Measurements from ENCODE around the gene CAMK2D. TPM values are rescaled to one million over a fixed set of nuclear protein-coding genes. Genes with fewer than 3 reads are reported as not detected.

Gene CAMK2D
- total RNA-seq, 2 donors from 2014 or later = 85.0 to 92.9 TPM

- peaks cover 17 to 33% of the 10 kb centered on the region in 2 donors for H3K36me3 Mint-ChIP-seq (ENCODE audit: insufficient read depth in 2 of 2)
- ATAC-seq (replicated peaks in 1 of 2) (no peak), DNase-seq (no peak)
- no peak overlapping the region for H3K4me3 Mint-ChIP-seq
- peaks cover 2 to 3% of the 10 kb centered on the region in 2 donors for H3K9me3 Mint-ChIP-seq
- H3K27me3 Mint-ChIP-seq (ENCODE audit: low read depth) = no peaks in the 10 kb centered on the region
- peaks cover 74% of the 10 kb centered on the region for H3K4me1 Mint-ChIP-seq (ENCODE audit: low read depth)
- no peak overlapping the region for H3K27ac Mint-ChIP-seq
Observed at GRCh38 chr4:113591982-113592381, 169.6 kb downstream of the CAMK2D start.

DNA sequence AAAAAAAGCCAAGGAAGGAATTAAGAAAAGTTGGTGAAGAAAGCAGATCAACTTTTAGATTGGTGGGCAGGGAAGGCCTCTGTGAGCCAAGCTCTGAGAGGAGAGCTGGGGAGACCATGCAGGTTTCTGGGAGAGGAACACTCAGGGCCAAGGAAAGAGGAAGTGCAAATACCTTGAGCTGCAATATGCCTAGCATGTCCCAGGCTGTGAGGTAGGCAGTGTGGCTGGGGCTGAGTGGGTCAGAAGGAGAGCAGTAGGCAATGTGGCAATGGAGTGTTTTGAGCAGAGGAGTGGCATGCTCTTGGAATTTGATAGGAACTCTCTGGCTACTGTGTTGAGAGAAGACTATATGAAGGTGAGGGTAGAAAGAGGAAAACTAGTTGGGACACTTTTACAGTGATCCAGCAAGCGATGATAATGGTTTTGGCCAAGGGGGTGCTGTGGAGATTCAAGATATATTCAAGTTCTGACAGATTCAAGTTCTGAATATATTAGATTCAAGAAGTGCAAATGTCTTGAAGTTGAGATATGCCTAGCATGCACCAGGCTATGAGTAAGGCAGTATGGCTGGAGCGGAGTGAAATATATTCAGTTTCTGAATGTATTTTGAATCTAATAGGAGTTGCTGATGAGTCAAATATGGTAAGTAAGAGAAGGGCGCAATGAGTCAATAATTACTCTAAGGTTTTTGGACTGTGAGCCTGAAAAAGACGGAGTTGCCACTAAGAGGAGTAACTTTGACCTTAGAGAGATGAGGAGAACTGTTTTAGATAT, 172.5 kb downstream of the CAMK2D start:
- Mint-ChIP-seq H3K9me3 (no peaks in the 10 kb centered on the region), H3K36me3 (ENCODE audit: insufficient read depth in 2 of 2) (peaks cover 9 to 26% of the 10 kb centered on the region in 2 donors), H3K27ac (peak overlapping the region; percentile 12), H3K4me1 (ENCODE audit: low read depth) (peaks cover 49% of the 10 kb centered on the region), H3K27me3 (ENCODE audit: low read depth) (no peaks in the 10 kb centered on the region), H3K4me3 (no peak overlapping the region)
- ATAC-seq (replicated peaks in 1 of 2) = peak; percentile 41 to 47
- DNase-seq = no peak

DNA sequence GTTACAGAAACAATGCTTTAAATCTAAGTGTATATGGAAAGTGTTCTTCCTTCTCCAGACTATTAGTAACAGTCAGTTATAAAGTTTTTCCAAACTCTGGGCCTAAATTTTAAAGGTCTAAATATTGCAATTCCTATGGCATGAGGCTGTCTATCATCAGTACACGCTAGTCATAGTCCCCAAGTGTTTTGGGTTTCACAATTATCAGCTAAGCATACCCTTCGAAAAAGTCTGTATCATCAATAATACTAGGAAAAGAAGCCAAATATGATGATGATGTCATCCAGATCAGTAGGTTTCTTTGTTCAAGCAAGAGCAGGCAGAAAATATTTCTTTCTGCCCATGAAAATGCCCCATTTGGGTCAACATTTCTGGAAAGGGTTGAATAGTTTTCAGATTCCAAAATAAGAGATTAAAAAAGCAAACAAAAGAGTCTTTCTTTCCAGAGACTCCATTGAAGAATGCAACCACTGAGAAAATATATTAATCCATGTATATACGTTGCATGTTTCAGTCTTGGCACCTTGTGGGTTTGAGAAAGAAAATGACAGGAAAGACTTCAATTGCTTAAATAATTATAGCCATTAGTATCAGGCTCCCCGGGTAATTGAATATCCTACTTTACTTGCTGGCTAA, 173.8 kb downstream of the CAMK2D start:
- H3K36me3 Mint-ChIP-seq (ENCODE audit: insufficient read depth in 2 of 2) = peaks cover 7 to 25% of the 10 kb centered on the region in 2 donors
- H3K4me3 Mint-ChIP-seq = no peak overlapping the region
- ATAC-seq (replicated peaks in 1 of 2) (no peak), DNase-seq (no peak)
- H3K27ac Mint-ChIP-seq = no peak overlapping the region
- H3K27me3 Mint-ChIP-seq (ENCODE audit: low read depth) = no peaks in the 10 kb centered on the region
- peaks cover 42% of the 10 kb centered on the region for H3K4me1 Mint-ChIP-seq (ENCODE audit: low read depth)
- H3K9me3 Mint-ChIP-seq = no peaks in the 10 kb centered on the region

DNA sequence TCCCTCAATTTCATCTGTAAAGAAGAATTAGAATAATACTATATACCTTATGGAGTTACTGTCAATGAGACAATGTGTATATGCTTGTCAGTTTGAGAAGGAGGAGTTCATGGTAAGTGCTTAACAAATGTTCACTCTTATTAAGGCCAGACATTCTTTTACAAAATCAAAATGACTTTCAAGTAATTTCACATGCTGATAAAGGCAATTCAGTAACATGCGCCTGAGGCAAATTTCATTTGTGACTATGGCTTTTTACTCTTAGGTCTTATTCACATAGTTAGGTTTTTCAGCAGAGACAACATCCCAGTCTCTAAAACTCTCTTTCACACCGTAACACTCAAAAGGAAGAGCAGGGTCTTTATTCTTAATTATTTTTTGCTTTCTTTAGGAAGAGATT, 174.4 kb downstream of the CAMK2D start:
- Mint-ChIP-seq H3K27me3 (ENCODE audit: low read depth) (no peaks in the 10 kb centered on the region), H3K36me3 (ENCODE audit: insufficient read depth in 2 of 2) (peaks cover 7 to 25% of the 10 kb centered on the region in 2 donors), H3K4me1 (ENCODE audit: low read depth) (peaks cover 42% of the 10 kb centered on the region), H3K4me3 (no peak overlapping the region), H3K9me3 (no peaks in the 10 kb centered on the region), H3K27ac (no peak overlapping the region)
- ATAC-seq (replicated peaks in 1 of 2) = no peak
- DNase-seq = no peak

- ATAC-seq (replicated peaks in 1 of 2) (no peak), DNase-seq (no peak)
- Mint-ChIP-seq H3K4me3 (no peak overlapping the region), H3K36me3 (ENCODE audit: insufficient read depth in 2 of 2) (peaks cover 7 to 17% of the 10 kb centered on the region in 2 donors), H3K4me1 (ENCODE audit: low read depth) (peaks cover 37% of the 10 kb centered on the region), H3K27me3 (ENCODE audit: low read depth) (no peaks in the 10 kb centered on the region), H3K27ac (peak overlapping the region; percentile 30), H3K9me3 (no peaks in the 10 kb centered on the region)
Observed at GRCh38 chr4:113586072-113586471, 175.5 kb downstream of the CAMK2D start.

- peaks cover 7 to 17% of the 10 kb centered on the region in 2 donors for H3K36me3 Mint-ChIP-seq (ENCODE audit: insufficient read depth in 2 of 2)
- no peak overlapping the region for H3K27ac Mint-ChIP-seq
- H3K4me3 Mint-ChIP-seq = no peak overlapping the region
- H3K27me3 Mint-ChIP-seq (ENCODE audit: low read depth) = no peaks in the 10 kb centered on the region
- ATAC-seq (replicated peaks in 1 of 2) (no peak), DNase-seq (no peak)
- no peaks in the 10 kb centered on the region for H3K9me3 Mint-ChIP-seq
- H3K4me1 Mint-ChIP-seq (ENCODE audit: low read depth) = peaks cover 32% of the 10 kb centered on the region
Observed at GRCh38 chr4:113584407-113585150, 177.0 kb downstream of the CAMK2D start.

DNA sequence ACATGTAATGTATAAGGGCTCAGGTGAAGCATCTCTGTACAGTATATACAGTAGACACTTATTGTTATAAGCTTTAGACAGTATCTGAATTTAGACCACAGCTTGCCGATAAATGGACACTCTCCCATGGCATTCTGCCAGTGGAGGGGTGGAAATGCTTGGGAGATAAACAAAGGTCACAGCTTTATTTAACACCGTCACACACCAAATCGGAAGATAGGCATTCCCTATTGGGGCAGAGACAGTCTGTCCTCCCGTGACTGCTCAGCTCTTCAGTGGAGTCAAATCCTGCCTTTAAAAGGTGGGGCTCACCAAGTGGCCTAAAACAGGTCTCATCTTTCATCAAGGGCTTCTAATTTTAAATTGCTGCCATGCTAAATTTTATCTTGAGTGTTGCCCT, 178.8 kb downstream of the CAMK2D start:
- Mint-ChIP-seq H3K27me3 (ENCODE audit: low read depth) (no peaks in the 10 kb centered on the region), H3K36me3 (ENCODE audit: insufficient read depth in 2 of 2) (peaks cover 5 to 10% of the 10 kb centered on the region in 2 donors), H3K4me1 (ENCODE audit: low read depth) (peaks cover 40% of the 10 kb centered on the region), H3K27ac (no peak overlapping the region), H3K4me3 (no peak overlapping the region), H3K9me3 (no peaks in the 10 kb centered on the region)
- DNase-seq (no peak), ATAC-seq (replicated peaks in 1 of 2) (no peak)

- Mint-ChIP-seq H3K9me3 (no peaks in the 10 kb centered on the region), H3K4me3 (no peak overlapping the region), H3K27me3 (ENCODE audit: low read depth) (no peaks in the 10 kb centered on the region), H3K27ac (peak overlapping the region; percentile 24), H3K36me3 (ENCODE audit: insufficient read depth in 2 of 2) (peaks cover 5 to 10% of the 10 kb centered on the region in 2 donors), H3K4me1 (ENCODE audit: low read depth) (peaks cover 63% of the 10 kb centered on the region)
- DNase-seq (no peak), ATAC-seq (replicated peaks in 1 of 2) (no peak)
Observed at GRCh38 chr4:113579360-113579759, 182.2 kb downstream of the CAMK2D start.

GRCh38 chr4:113576947-113577678, 184.4 kb downstream of the CAMK2D start:
- ATAC-seq (replicated peaks in 1 of 2) = no peak
- Mint-ChIP-seq H3K4me3 (peak overlapping the region in 1 of 2 donors; percentile 35), H3K36me3 (ENCODE audit: insufficient read depth in 2 of 2) (peaks cover 10% of the 10 kb centered on the region in 2 donors), H3K27me3 (ENCODE audit: low read depth) (no peaks in the 10 kb centered on the region), H3K9me3 (peaks cover 4 to 5% of the 10 kb centered on the region in 2 donors), H3K4me1 (ENCODE audit: low read depth) (peaks cover 67% of the 10 kb centered on the region), H3K27ac (peak overlapping the region; percentile 7)
- DNase-seq = no peak

DNA sequence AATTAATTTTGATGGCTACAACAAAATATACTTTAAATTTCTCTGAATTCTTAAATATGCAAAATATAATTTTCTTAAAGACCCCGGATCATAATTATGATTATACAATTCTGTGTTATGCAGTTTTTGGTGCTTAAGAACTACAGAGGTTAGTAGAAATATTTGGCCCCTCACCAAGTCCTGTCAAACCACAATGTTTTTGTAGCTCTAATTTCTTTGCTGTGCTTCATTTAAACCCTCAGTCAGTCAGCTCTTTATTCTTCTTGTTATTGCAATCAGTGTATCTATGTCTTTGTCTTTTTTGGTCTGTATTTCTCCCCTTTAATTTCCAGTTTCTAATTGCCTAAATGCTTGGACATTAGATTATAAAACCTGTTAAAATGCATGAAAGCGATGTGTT, 186.1 kb downstream of the CAMK2D start:
- Mint-ChIP-seq H3K36me3 (ENCODE audit: insufficient read depth in 2 of 2) (peaks cover 10 to 16% of the 10 kb centered on the region in 2 donors), H3K4me1 (ENCODE audit: low read depth) (peaks cover 60% of the 10 kb centered on the region), H3K4me3 (no peak overlapping the region), H3K9me3 (peaks cover 4 to 5% of the 10 kb centered on the region in 2 donors), H3K27ac (peak overlapping the region; percentile 6), H3K27me3 (ENCODE audit: low read depth) (no peaks in the 10 kb centered on the region)
- no peak for DNase-seq
- no peak for ATAC-seq (replicated peaks in 1 of 2)

DNA sequence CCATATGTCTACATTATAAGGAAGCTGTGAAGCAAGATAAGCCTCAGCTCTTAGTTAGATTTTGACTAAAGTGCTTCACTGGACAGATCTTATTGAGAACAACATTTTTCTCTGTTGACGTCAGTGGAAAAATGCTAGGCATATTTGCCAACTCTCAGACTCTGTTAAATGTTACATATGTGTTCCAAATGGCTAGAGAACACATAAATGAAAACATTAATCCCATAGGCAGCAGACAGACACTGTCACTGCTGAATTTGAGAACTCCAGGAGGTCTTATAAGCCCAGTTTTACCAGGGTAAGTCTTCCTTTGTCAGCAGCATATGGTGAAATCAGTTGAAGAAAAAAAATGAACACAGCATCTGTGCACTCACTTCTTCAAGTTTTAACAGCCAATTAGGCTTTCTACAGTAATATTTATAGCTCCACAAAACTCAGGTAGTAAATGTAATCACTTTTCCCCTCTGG, 186.9 kb downstream of the CAMK2D start:
- Mint-ChIP-seq H3K4me1 (ENCODE audit: low read depth) (peaks cover 53% of the 10 kb centered on the region), H3K36me3 (ENCODE audit: insufficient read depth in 2 of 2) (peaks cover 10 to 19% of the 10 kb centered on the region in 2 donors), H3K4me3 (no peak overlapping the region), H3K27me3 (ENCODE audit: low read depth) (no peaks in the 10 kb centered on the region), H3K27ac (no peak overlapping the region), H3K9me3 (peaks cover 4 to 5% of the 10 kb centered on the region in 2 donors)
- no peak for DNase-seq
- ATAC-seq (replicated peaks in 1 of 2) = no peak

DNA sequence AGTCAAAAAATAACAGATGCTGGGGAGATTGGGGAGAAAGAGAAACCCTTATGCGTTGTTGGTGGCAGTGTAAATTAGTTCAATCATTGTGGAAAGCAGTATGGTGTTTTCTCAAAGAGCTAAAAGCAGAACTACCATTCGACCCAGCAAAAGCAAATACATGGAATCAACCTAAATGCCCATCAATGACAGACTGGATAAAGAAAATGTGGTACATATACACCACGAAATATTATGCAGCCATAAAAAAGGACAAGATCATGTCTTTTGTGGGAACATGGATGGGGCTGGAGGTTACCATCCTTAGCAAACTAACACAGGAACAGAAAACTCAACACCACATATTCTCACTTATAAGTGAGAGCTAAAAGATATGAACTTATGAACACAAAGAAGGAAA, 188.9 kb downstream of the CAMK2D start:
- H3K36me3 Mint-ChIP-seq (ENCODE audit: insufficient read depth in 2 of 2) = peaks cover 7 to 14% of the 10 kb centered on the region in 2 donors
- H3K27ac Mint-ChIP-seq = no peak overlapping the region
- DNase-seq (no peak), ATAC-seq (replicated peaks in 1 of 2) (no peak)
- H3K4me1 Mint-ChIP-seq (ENCODE audit: low read depth) = peaks cover 32% of the 10 kb centered on the region
- H3K9me3 Mint-ChIP-seq = peaks cover 4 to 5% of the 10 kb centered on the region in 2 donors
- H3K4me3 Mint-ChIP-seq = no peak overlapping the region
- H3K27me3 Mint-ChIP-seq (ENCODE audit: low read depth) = no peaks in the 10 kb centered on the region
